NT2/D1 (cell line): Measurements from ENCODE around the gene COL9A3.

Experiments used
- SUZ12 ChIP-seq: IDR thresholded peaks from 2 replicates; pipeline ENCODE4 v1.6.1; 2011; ENCODE audit not compliant: insufficient read length, insufficient read depth; ENCODE audit errors: extremely low read depth
- YY1 ChIP-seq: IDR thresholded peaks from 2 replicates; pipeline ENCODE4 v1.6.1; 2011; ENCODE audit not compliant: insufficient read length, insufficient read depth

GRCh38 chr20:62885046-62885895, 68.4 kb downstream of the COL9A3 start:
- TF ChIP-seq YY1: no peak
- TF ChIP-seq SUZ12: no peak
